Bone marrow (tissue), 2 donors: ENCODE data around the gene UBAC1.

Experiments
- DNase-seq, 2 donors: peaks; one replicate each; lab custom pipeline; 2025; lab: John Stamatoyannopoulos, UW

The UBAC1 gene

DNA sequence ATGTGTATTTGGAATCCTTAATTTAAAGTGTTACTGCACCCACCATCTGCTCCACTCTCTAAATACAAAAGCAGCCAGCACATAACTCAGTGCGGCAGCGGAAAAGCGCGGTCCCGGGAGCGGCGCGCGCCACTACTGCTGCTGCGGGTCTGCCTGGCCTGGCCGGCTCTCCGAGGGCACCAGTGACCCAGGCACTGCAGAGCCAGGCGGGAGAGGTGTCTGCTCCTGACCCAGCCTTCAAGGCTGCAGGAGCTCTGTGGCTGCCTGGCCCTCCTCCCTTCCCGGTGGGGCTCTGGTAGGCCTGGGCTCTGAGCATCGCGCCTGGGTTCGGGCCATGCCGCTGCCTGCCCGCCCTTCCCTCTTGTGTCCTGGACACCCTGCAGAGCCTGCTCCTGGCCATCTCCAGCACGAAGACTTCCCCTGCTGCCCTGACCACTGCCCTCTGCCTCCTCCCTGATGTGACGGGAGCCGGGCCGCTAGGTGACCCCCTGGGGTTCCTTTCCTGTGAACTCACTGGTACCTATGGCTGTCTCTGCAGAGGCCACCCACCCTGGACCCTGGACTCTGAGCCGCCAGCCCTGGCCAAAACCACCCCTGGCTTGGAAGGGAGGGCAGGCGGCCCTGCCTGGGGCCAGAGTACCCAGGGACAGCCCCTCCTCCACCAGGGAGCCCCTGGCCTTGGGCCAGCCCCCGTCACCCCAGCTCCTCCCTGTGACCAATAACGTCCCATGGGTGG lies 32.8 kb upstream of the UBAC1 start:
- no peak for DNase-seq

GRCh38 chr9:135993409-135993742 lies 32.2 kb upstream of the UBAC1 start:
- DNase-seq: no peak

- DNase-seq: peak; percentile 13 to 60
Measured at GRCh38 chr9:135992486-135993408, 31.6 kb upstream of the UBAC1 start.

GRCh38 chr9:135991771-135992170 lies 30.6 kb upstream of the UBAC1 start:
- no peak for DNase-seq

DNA sequence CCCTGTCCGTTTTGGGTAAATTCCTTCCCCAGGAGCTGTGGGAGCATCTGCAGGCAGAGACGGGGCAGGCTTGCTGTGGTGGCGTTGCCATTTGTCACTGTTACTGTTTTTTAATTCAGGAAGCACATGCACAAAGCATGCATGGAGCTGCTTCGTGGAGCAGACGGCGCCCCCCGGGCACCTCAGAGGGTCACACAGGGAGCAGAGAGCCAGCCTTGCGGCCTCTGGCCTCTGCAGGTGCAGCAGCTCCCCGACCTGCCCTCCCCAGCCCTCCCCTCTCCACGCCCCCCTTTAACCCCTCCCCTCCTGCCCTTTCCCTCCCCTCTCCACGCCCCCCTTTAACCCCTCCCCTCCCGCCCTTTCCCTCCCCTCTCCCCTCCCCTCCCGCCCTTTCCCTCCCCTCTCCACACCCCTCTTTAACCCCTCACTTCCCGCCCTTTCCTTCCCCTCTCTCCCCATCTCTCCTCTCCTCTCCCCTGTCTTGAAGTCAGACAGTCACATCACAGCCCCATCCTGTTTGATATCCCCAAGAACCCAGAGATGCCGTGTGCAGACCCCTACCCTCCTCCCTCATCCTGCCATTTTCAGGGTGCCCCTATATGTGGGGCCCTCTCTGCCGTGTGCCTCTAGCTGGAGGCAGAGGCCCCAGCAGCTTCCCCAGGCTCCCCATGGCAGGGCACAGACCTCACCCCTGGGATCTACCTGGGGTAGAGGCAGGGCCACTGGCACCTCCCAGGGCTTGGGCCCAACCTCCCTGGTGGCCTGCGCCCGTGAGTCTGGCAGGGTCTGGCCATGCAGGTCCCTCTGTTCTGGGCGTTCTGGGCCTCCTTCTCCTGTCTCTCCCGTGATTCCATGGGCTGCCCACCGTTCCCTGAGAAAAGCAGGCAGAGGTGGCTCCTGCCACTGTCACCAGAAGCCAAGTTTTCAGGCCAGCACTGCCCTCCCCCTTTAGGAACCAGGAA lies 29.6 kb upstream of the UBAC1 start:
- peak in 1 of 2 donors; percentile 21 for DNase-seq

DNA sequence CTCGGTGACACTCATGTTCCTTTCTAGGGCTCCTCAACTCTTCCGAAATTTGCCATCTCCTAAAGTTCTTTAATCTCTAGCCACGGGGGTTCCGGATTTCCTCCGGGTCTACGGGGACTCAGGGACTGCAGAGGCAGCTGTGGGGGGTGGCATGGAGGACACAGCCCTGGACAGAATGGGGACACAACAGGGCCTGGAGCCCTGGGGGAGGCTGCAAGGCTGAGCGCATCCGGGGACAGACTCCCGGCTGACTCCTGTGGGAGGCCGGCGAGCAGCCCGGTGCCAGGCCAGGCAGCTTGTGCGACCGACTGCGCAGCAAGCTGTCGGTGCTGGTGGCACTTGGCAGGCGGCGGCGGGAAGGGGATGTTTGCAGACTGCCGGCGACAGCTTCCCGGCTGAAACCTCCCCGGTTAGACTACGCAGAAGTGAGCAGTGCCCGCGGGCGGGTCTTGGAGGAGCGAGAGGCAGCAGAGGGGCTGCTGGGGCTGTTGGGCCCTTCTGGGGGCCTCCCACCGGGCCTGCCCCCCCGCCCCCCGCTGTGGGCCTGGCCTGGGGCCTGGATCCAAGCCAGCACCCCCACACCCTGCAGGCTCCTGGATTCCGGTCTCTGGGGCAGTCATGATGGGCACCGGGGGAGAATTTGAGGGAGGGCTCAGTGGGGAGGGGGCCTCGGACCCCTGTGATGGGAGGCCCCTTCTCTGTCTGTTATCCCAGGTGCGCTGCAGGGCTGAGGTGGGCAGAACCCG lies 28.7 kb upstream of the UBAC1 start:
- DNase-seq: no peak

DNA sequence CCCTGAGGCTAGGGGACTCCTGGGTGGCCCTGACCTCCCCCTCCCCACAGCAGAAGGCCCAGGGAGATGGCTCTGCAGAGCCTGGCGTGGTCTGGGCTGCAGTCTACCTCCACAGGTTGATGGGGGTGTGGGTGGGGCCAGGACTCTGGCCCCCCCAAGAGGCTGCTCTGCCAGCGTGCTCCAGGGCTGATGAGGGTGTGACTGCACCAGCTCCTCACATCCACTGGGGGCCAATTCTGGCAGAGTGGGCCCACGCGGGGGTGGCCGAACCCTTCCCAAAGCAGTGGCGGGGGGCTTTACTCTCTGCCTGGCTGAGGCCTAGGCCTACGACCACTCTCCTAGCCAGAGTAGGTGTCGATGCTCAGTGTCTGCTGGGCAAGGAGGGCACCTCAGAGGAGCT lies 28.0 kb upstream of the UBAC1 start:
- DNase-seq: no peak

GRCh38 chr9:135988493-135988892 lies 27.3 kb upstream of the UBAC1 start:
- no peak for DNase-seq

DNA sequence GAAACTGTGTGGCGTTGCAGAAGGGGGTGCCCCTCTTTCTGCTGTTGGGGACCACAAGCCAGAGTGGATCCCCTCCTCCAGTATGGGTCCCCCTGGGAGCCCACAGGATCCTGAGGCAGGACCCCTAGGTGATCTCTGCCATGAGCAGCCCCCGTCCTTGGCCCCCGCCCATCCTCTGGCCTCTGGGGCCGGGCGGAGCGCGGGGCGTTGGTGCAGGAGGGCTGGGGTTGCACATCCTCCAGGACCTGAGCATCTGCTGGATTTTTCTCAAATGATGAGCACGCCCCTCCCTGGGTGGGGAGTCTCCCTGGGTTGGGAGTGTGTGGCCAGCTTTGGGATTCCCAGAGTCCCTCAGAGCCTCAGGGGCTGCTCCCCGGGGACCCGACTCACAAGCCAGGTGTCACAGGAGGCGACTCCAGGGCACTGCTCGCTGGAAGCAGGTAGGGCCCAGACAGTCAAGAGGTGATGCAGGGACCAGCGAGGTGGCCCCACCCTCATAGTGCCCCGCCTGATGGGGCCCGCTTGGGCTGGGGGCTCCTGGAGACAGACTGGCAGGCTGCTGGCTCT lies 26.7 kb upstream of the UBAC1 start:
- no peak for DNase-seq

- no peak for DNase-seq
Measured at GRCh38 chr9:135986605-135987004, 25.4 kb upstream of the UBAC1 start.

- DNase-seq: no peak
Measured at GRCh38 chr9:135985889-135986288, 24.7 kb upstream of the UBAC1 start.

- DNase-seq: no peak
Measured at GRCh38 chr9:135985459-135985774, 24.2 kb upstream of the UBAC1 start.

DNA sequence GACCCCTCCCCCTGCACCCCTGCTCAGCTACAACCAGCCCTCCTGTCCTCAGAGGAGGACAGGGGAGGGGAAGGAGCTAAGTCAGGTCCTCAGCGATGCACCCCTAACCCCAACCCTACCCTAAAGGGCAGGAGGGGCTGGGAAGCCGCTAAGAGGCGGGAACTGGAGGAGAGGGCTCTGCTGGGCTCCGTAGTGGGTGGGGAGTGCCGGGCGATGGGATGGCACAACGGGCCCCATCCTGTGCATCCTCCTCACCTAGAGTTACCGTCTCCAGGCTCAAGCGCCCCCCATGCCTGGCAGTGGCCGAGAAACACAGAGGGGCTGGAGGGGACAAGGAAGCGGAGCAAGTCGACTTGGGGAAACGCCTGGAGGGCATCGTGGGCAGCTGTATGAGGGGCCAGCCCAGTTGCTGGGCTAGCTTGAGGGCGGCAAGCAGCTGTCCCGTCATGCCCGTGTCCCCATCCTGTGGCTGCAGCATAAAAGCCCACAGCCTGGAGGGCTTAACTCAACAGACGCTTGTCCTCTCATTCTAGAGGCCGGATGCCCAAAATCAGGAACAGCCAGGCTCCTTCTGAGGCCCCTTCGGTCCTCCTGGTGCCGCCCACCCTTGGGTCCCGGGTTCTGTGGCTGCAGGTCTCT lies 23.0 kb upstream of the UBAC1 start:
- DNase-seq: no peak

DNA sequence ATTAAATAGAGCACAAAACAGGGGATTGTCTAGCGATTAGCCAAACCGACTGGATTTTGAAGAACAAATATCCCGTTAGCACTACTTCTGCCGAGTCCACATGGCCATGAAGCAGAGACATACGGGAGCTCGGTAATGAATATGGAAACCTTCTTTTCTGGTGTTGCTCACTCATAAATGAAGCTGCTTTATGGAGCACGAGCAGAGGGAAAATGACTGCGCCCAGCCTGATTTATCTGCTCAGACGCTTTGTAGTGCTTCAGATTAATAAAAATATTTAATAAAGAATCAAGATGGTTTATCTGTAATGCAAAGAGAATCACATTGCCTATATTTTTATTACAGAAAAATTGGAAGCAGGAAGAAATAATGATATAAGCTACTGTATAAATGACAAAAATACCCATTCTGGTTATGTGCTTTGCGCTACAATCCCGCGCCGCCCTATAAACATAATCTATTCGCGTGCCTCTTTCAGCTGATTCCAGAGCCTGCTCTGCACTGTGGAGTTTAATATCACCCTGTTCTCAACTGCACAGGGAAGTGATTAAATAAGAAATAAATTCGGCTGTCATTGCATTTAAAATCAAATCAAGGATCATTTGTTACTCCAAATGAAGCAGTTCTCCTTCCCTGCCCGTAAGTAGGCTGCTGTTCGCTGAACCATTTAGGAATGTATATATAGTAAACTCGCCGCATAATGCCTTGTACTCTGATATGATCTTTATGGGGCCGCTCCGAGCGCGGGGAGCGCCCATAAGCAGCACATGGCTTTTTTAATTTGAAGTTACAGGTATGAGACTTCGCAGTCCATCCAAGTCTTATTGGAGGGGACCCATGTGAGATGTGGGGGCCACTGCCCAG lies 22.3 kb upstream of the UBAC1 start:
- DNase-seq: no peak

DNA sequence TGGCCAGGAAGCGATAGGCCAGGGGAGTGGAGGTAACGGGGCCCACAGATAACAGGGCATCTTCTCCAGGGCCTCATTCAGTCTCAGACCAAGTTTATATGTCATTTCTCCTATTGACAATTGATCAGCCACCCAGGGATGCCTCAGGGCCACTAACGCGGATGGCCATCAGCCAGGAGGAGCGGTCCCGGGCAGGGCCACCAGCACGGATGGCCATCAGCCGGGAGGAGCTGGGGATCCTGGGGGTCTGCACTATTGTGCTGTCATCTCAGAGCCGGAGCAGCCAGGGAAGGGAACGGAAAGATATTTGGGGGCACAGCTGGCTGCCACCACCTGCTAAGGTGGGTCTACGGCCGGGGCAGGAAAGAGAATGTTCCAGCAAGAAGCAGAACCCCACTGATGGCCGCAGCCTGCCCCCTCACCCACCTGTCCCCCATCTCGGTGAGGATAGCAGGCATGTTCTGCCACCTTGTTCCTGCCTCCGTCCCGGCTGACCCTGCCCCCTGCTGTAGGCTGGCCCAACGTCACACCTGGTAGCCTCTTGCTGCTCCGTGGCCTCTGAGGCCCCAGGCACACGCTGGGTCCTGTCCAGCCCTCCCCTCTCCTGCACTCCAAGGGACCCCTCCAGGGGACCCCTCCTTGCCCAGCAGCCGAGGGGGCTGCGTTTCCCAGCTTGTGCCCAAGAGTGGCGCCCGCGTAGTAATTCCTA lies 21.5 kb upstream of the UBAC1 start:
- no peak for DNase-seq

DNA sequence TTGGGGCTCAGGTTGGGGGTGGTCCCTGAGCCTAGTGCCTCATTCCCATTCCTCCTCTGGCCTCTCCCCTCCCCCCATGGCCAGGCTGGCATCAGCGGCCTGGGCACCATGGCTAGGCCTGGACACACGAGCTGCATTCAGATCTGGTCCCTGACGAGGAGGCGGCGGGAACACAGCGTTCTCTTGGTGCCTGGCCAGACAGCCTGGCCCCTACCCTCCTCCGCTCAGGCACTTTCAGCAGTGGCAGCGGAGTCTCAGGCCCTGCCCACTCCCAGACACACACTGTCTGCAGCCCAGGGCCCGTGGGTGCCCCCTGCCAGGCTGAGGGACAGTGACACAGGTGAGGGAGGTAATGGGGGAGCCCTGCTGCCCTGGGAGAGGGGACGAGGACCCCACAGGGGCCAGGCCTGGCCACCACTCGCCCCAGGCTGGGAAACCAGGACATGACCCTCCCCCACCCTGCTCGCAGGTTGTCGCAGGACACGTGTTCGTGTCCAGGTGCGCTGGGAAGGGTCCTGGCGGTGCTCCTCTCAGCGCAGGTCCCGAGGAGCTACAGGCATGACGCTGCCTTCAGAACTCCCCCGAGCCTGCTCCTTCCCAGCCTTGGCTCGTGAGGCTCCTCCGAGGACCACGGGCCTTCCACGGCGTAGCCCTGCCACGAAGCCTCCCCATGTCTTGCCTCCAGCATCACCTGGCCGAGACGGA lies 19.9 kb upstream of the UBAC1 start:
- no peak for DNase-seq

GRCh38 chr9:135979547-135980166 lies 18.5 kb upstream of the UBAC1 start:
- DNase-seq: no peak
